HUES48 (cell line): Measurements from ENCODE around the gene LANCL3.
"Not testable (repeated sequence)": the region's sequence is repeated elsewhere in the genome, so short reads cannot be mapped to it uniquely, and the experiment has no call there.

Experiments used
- H3K27ac ChIP-seq: one replicate; pipeline ENCODE4 v1.7.0; 2013; ENCODE audit warnings: low read depth, low read length, inconsistent platforms
- H3K27me3 ChIP-seq: 2 replicates; pipeline ENCODE4 v1.6.1; 2013; ENCODE audit warnings: mild to moderate bottlenecking, low read length; ENCODE audit not compliant: control insufficient read depth, insufficient read depth
- H3K36me3 ChIP-seq: 2 replicates; pipeline ENCODE4 v1.6.1; 2013; ENCODE audit warnings: low read length; ENCODE audit not compliant: control insufficient read depth, insufficient read depth
- H3K4me1 ChIP-seq: 2 replicates; pipeline ENCODE4 v1.6.1; 2013; ENCODE audit warnings: mild to moderate bottlenecking, low read length; ENCODE audit not compliant: control insufficient read depth, insufficient read depth
- H3K4me3 ChIP-seq: 2 replicates; pipeline ENCODE4 v1.5.1; 2013; ENCODE audit warnings: mild to moderate bottlenecking, low read depth, low read length
- H3K9ac ChIP-seq: 2 replicates; pipeline ENCODE4 v1.6.1; 2013; ENCODE audit warnings: mild to moderate bottlenecking, low read depth, low read length, moderate library complexity
- H3K9me3 ChIP-seq: 2 replicates; pipeline ENCODE4 v1.6.1; 2013; ENCODE audit warnings: low read length; ENCODE audit not compliant: control insufficient read depth, insufficient read depth

LANCL3 gene

DNA sequence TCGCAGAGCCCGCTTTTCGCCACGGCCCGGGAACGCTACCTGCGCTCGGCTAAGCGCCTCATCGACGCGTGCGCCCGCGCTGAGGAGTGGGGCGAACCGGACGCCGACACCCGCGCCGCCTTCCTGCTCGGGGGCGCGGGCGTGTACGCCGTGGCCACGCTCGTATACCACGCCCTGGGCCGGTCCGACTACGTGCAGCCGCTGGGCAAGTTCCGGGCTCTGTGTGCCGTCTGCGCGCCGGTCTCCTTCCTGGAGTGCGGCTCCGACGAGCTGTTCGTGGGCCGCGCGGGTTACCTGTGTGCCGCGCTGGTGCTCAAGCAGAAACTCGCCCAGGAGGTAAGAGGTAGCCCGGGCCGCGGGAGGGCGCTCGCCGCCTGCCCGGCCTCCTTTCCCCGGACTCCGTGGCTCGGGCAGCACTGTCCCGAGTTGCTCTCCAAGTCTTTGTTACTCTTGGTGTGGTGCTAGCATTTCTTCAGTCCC is 687 bp downstream of the LANCL3 start:
- not testable (repeated sequence) for H3K27ac ChIP-seq, H3K36me3 ChIP-seq, H3K9ac ChIP-seq, H3K9me3 ChIP-seq
- peaks cover 14% of the 10 kb centered on the region; the same call in 1 of the 2 replicates for H3K27me3 ChIP-seq
- H3K4me1 ChIP-seq = peaks cover 10% of the 10 kb centered on the region
- H3K4me3 ChIP-seq = peak overlapping the region; percentile 43

DNA sequence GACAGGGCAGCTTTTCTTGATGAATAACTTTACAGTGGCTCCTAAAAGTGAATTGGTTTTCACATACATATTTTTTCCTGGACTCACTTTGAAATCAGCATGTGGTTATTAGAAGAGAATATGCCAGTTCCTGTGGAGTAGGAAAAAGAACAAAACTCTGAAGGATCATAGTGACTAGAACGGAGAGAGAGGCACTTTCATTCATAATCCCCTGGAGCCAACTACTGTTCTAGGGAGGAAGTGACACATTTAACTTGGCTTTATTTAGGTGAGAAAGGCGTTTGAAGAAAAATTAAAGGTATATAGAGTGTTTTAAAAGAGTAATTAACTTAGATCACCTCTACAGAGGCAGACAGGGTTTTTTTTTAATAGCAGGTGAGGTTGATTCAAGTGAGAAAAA is 1.7 kb downstream of the LANCL3 start:
- peaks cover 10% of the 10 kb centered on the region for H3K4me1 ChIP-seq
- H3K4me3 ChIP-seq, H3K9ac ChIP-seq, H3K9me3 ChIP-seq, H3K27ac ChIP-seq, H3K36me3 ChIP-seq: not testable (repeated sequence)
- peaks cover 14% of the 10 kb centered on the region; the same call in 1 of the 2 replicates for H3K27me3 ChIP-seq

DNA sequence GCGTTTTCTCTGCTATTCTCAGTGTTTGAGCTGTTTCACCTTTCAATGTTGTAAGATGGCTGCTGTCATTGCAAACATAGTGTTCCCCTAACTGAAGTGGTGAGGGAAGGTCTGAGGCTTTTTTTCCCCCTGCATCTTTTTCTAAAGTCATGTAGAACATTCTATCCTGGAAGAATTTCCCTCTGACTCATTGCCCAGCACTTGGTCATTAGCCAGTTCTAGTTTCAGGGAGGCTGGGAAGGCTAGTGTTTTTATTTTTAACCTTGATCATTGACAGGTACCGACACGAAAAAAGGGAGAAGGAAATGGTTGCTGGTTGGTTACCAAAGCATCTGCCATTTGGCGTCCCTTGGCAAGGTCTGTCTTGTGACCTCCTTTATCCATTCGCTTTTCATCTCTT is 6.6 kb downstream of the LANCL3 start:
- H3K4me3 ChIP-seq = no peak overlapping the region
- peaks cover 16% of the 10 kb centered on the region for H3K4me1 ChIP-seq
- H3K9ac ChIP-seq = no peak overlapping the region
- H3K36me3 ChIP-seq = no peaks in the 10 kb centered on the region
- H3K27me3 ChIP-seq = no peaks in the 10 kb centered on the region
- H3K9me3 ChIP-seq = no peaks in the 10 kb centered on the region
- no peak overlapping the region for H3K27ac ChIP-seq

GRCh38 chrX:37580080-37580479 is 8.6 kb downstream of the LANCL3 start:
- Histone ChIP-seq H3K27ac (no peak overlapping the region), H3K4me3 (no peak overlapping the region), H3K36me3 (no peaks in the 10 kb centered on the region), H3K27me3 (no peaks in the 10 kb centered on the region), H3K9ac (no peak overlapping the region), H3K9me3 (no peaks in the 10 kb centered on the region), H3K4me1 (peaks cover 9% of the 10 kb centered on the region)

DNA sequence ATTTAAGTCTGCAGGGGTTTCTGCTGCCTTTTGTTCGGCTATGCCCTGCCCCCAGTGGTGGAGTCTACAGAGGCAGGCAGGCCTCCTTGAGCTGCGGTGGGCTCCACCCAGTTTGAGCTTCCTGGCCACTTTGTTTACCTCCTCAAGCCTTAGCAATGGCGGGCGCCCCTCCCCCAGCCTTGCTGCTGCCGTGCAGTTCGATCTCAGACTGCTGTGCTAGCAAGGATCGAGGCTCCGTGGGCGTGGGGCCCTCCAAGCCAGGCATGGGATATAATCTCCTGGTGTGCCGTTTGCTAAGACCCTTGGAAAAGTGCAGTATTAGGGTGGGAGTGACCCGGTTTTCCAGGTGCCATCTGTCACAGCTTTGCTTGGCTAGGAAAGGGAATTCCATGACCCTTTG is 15.9 kb downstream of the LANCL3 start:
- not testable (repeated sequence) for H3K27ac ChIP-seq, H3K36me3 ChIP-seq, H3K27me3 ChIP-seq, H3K9ac ChIP-seq, H3K4me3 ChIP-seq, H3K4me1 ChIP-seq
- peaks cover 17% of the 10 kb centered on the region for H3K9me3 ChIP-seq

DNA sequence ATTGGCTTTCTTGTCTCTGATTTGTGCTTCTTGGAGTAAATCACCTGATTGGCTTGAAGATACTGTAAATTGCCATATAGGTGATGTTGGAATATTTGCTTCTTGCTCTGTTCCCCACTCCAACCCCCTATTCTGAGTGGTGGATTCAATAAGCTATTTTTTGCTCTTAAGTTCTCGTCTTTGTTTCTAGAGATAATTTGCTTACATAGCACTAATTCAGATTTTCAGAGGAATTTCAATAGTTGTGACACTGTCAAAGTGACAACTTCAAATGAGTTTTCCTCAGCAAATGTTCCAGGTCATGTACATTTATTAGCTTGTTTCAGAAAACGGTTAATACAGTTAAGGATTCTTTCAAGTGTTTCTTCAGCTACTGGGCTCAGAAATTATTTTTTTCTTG is 18.6 kb downstream of the LANCL3 start:
- H3K4me1 ChIP-seq = no peaks in the 10 kb centered on the region
- H3K9me3 ChIP-seq = peaks cover 17% of the 10 kb centered on the region
- H3K27ac ChIP-seq = no peak overlapping the region
- H3K9ac ChIP-seq = no peak overlapping the region
- H3K27me3 ChIP-seq = no peaks in the 10 kb centered on the region
- no peaks in the 10 kb centered on the region for H3K36me3 ChIP-seq
- no peak overlapping the region for H3K4me3 ChIP-seq

GRCh38 chrX:37594755-37595382 is 23.4 kb downstream of the LANCL3 start:
- H3K36me3 ChIP-seq = no peaks in the 10 kb centered on the region
- H3K27me3 ChIP-seq = no peaks in the 10 kb centered on the region
- H3K9ac ChIP-seq = no peak overlapping the region
- no peaks in the 10 kb centered on the region for H3K9me3 ChIP-seq
- no peaks in the 10 kb centered on the region for H3K4me1 ChIP-seq
- no peak overlapping the region for H3K27ac ChIP-seq
- no peak overlapping the region for H3K4me3 ChIP-seq

DNA sequence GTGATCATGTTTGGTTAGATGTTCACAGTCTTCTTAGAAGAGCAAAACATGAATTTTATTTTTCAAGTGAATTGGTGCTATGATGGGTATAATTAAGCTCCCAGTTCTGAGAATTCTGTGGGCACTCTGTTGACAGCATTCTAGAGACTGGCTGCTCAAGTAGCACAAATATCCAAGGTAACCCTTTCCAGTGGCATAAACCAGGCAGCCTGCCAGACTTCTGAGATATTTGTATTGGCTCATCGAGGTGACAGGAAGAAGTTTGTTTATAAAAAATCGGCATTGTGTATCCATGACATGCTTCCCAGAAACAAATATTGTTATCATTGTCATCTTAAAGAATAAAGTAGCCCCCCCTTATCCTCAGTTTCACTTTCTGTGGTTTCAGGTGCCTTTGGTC is 28.3 kb downstream of the LANCL3 start:
- Histone ChIP-seq H3K4me1 (0 out of 2 replicates have a peak, but pooled peaks cover 3% of the 10 kb centered on the region), H3K27me3 (no peaks in the 10 kb centered on the region), H3K36me3 (no peaks in the 10 kb centered on the region), H3K27ac (no peak overlapping the region), H3K9ac (no peak overlapping the region), H3K9me3 (no peaks in the 10 kb centered on the region), H3K4me3 (no peak overlapping the region)

GRCh38 chrX:37603938-37604409 is 32.5 kb downstream of the LANCL3 start:
- H3K27ac ChIP-seq = no peak overlapping the region
- no peak overlapping the region for H3K4me3 ChIP-seq
- H3K27me3 ChIP-seq = peaks cover 6% of the 10 kb centered on the region; the same call in 1 of the 2 replicates
- no peaks in the 10 kb centered on the region for H3K36me3 ChIP-seq
- no peak overlapping the region for H3K9ac ChIP-seq
- no peaks in the 10 kb centered on the region for H3K9me3 ChIP-seq
- peaks cover 21% of the 10 kb centered on the region for H3K4me1 ChIP-seq

GRCh38 chrX:37607243-37607642 is 35.8 kb downstream of the LANCL3 start:
- no peak overlapping the region for H3K27ac ChIP-seq
- H3K36me3 ChIP-seq = no peaks in the 10 kb centered on the region
- no peak overlapping the region for H3K9ac ChIP-seq
- no peak overlapping the region for H3K4me3 ChIP-seq
- peaks cover 25% of the 10 kb centered on the region for H3K4me1 ChIP-seq
- peaks cover 6% of the 10 kb centered on the region; the same call in 1 of the 2 replicates for H3K27me3 ChIP-seq
- no peaks in the 10 kb centered on the region for H3K9me3 ChIP-seq

GRCh38 chrX:37608156-37608555 is 36.7 kb downstream of the LANCL3 start:
- Histone ChIP-seq H3K27me3 (peaks cover 6% of the 10 kb centered on the region; the same call in 1 of the 2 replicates), H3K27ac (no peak overlapping the region), H3K4me1 (peaks cover 25% of the 10 kb centered on the region), H3K36me3 (no peaks in the 10 kb centered on the region), H3K9me3 (no peaks in the 10 kb centered on the region), H3K9ac (no peak overlapping the region), H3K4me3 (no peak overlapping the region)
